Vagina (tissue), 2 donors: ENCODE data around the gene NELFB.

Source experiments
- CTCF ChIP-seq, 3 experiments: fragments of 450-650 bp in 2 of 3; fragments of 200-600 bp in 1 of 3; sonication (generic) in 1 of 3; IDR thresholded peaks; one replicate each; pipeline ENCODE4 v1.5.1; 2017 to 2019; ENCODE audit warnings: antibody characterized with exemption in 3 of 3, mild to moderate bottlenecking in 2 of 3, moderate library complexity in 2 of 3
- POLR2A ChIP-seq, 2 donors: fragments of 450-650 bp; IDR thresholded peaks; one replicate each; pipeline ENCODE4 v1.6.1; 2017; ENCODE audit warnings: antibody characterized with exemption in 2 of 2, mild to moderate bottlenecking in 2 of 2, moderate library complexity in 2 of 2
- POLR2AphosphoS5 ChIP-seq, 2 donors: sonication (generic); formaldehyde crosslinking; IDR thresholded peaks; one replicate each; pipeline ENCODE4 v1.9.0; 2017; ENCODE audit warnings: antibody characterized with exemption in 2 of 2, mild to moderate bottlenecking in 2 of 2, low read depth in 1 of 2; ENCODE audit not compliant: insufficient read depth in 1 of 2

GRCh38 chr9:137313326-137313936, 58.3 kb downstream of the NELFB start:
- TF ChIP-seq CTCF (IDR thresholded peaks at IDR 0.05) (no peak), POLR2A (IDR thresholded peaks at IDR 0.05) (no peak), POLR2AphosphoS5 (IDR thresholded peaks at IDR 0.05; ENCODE audit: insufficient read depth in 1 of 2, low read depth in 1 of 2) (no peak)
